ENCODE results near the gene ARID1B.

DNA sequence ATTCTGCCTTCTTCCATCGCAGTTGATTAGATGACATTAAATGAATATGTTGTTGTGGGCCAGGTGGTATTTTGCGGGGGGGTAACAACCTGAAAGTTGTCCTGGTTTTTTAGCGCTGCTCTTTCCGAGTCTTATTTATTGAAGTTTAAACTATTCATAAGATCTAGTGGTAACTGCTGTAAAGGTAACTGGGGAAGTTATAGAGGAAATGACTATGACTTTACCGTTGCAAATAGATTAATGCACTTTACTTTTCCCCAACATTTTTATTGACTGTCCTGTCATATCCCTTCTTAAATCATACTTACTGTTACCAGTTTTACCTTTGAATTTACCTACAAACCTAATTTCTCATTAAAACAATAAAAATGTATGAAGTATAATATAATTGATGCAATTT, 173.4 kb downstream of the ARID1B start:
- TF ChIP-seq, protein P1, sequence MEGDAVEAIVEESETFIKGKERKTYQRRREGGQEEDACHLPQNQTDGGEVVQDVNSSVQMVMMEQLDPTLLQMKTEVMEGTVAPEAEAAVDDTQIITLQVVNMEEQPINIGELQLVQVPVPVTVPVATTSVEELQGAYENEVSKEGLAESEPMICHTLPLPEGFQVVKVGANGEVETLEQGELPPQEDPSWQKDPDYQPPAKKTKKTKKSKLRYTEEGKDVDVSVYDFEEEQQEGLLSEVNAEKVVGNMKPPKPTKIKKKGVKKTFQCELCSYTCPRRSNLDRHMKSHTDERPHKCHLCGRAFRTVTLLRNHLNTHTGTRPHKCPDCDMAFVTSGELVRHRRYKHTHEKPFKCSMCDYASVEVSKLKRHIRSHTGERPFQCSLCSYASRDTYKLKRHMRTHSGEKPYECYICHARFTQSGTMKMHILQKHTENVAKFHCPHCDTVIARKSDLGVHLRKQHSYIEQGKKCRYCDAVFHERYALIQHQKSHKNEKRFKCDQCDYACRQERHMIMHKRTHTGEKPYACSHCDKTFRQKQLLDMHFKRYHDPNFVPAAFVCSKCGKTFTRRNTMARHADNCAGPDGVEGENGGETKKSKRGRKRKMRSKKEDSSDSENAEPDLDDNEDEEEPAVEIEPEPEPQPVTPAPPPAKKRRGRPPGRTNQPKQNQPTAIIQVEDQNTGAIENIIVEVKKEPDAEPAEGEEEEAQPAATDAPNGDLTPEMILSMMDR (IDR thresholded peaks at IDR 0.05), result no peak
- TF ChIP-seq POLR2A (IDR thresholded peaks at IDR 0.05), result no peak

Data from prostate gland (tissue), 2 donors.